HPDE6-E6E7 (cell line): ENCODE data around the gene PTPRT.

Experiments used
- DNase-seq: peaks from one replicate; pipeline ENCODE4 v3.0.0; 2011; ENCODE audit warnings: missing footprints; ENCODE audit errors: extremely low spot score

Gene PTPRT

DNA sequence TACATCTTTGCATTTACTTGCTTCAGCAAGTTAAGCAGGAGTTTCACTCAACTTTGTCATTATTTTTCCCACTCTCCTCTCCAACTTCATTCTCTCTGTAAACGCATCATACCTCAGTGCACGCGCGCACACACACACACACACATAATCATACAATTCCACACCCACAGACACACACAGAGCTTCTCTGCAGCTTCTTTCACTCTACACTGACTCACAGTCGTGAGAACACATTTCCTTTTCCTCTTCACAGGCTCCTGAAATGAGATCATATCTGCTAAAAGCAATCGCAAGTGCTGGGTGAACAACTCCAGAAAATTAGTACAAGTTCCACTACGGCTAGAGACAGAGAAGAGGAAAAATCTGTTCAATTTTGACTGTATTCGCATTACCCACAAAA lies 215.4 kb downstream of the PTPRT start:
- no peak for DNase-seq

DNA sequence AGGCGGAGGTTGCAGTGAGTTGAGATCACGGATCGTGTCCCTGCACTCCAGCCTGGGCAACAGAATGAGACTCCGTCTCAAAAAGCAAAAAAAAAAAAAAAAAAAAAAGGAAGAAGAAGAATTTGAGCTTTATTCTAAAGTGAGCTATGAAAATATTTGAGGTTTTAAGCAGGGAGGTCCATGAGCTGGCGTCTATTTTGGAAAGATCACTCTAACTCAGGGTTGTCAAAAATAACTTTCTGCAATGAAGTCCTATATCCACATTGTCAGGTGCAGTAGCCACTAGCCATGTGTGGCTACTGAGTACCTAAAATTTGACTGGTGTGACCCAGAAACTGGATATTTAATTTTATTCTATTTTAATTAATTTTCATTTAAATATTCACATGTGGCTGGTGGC lies 217.1 kb downstream of the PTPRT start:
- DNase-seq = no peak

DNA sequence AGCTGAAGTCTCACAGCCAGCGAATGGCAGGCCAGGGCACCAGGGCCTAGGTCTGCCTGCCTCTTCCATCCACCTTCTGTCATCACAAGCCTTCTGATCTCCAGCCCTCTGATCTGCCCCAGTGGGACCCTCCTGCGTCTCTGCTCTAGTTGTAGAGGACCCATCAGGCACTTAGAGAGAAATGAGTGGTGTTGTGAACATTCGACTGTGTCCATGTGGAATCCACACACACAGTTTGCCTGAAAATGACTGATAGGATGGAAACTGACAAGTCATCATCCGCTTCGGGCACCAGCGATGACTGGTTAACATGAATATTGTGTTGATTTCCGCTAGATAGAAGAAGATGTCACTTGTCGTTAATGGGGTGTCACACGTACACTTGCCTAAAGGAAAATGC lies 221.0 kb downstream of the PTPRT start:
- no peak for DNase-seq

DNA sequence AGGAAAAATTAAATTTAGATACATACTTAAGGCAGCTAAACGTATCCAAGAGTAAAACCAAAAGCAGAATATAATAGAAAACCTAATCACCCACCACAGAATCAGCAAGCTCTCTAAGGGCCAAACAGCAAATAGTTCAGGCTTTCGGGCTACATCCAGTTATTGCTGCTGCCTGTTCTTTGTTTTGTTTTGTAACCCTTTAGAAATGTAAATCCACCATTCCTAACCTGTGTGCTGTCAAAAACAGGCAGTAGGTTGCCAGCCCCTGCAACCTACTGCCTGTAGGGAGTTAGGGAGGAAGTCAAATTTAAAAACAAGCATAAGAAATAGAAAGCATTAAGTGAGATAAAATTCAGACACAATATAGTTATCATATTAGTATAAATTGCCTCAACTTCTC lies 225.9 kb downstream of the PTPRT start:
- no peak for DNase-seq

DNA sequence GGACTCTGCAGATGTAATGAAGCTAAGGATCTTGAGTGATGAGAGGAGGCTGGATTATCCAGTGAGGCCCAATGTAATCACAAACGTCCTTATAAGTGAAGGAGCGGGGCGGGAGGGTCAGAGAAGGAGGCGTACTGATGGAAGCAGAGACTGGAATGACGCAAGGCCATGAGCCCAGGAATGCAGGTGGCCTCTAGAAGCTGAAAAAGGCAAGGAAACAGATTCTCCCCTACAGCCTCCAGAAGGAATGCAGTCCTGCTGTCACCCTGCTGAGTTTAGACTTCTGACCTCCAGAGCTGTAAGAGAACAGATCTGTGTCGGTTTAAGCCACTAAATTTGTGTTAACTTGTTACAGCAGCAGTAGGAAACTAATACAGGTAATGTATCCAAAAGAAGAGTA lies 227.9 kb downstream of the PTPRT start:
- no peak for DNase-seq

DNA sequence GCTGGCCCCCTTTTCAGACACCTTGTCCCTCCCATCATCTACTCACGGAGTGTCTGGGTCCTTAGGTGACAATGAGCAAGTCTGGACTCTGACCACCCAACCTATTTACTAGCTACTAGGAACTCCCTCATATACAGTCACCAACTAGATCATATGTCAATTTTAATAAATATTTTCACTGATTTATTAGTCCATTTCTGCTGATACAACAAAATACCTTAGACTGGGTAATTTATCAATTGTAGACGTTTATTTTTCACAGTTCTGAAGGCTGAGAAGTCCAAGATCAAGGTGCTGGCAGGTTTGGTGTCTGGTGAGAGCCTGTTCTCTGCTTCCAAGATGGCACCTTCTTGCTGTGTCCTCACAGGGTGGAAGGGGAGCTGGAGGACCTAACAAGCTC lies 229.7 kb downstream of the PTPRT start:
- no peak for DNase-seq

DNA sequence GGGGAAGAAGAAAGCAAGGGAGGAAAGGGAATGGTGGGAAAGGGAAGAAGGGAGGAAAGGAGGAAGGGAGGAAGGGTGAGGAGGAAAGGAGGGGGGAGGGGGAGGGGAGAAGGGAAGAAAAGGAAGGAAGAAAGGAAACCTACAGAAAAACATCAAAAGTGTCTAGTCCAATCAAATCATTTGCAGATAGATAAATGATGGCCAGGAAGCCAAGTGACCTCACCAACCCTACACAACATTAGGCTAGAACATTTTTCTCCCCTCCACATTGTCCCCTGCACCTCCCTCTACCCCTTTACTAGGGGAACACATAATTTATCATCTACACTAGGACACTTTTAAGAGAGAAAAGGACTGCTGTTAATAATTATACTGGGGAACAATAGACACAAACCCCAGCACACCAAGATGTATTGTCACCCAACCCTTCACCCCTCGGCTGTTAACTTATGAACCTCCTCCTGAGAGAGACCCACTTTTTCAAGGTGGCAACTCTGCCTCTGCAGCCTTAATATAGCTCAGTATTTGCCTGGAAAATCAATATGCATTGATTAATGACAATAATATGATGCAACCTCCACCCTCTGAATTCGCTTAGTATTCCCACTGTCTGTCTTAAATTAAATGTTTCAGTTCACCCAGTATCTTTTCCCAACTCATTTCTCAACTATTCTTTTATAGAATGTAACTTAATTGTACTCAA lies 231.2 kb downstream of the PTPRT start:
- DNase-seq = no peak

DNA sequence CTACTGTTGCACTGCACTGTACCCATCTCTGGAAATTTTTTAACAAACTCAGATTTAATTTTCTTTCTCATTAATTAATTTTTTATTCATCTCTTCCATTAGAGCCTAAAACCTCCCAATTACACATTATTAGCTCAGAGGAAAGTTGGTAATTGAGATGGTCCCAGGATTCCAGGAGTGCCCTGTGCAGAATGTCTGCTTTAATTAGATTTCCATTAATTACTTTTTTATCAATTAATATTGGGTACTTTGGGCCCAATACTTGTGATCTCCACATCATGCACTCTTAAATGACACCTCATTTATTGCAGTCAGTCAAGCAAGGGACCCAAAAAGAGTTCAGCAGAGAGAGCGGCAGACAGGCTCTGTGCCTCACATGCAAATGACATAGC lies 232.0 kb downstream of the PTPRT start:
- DNase-seq = no peak

DNA sequence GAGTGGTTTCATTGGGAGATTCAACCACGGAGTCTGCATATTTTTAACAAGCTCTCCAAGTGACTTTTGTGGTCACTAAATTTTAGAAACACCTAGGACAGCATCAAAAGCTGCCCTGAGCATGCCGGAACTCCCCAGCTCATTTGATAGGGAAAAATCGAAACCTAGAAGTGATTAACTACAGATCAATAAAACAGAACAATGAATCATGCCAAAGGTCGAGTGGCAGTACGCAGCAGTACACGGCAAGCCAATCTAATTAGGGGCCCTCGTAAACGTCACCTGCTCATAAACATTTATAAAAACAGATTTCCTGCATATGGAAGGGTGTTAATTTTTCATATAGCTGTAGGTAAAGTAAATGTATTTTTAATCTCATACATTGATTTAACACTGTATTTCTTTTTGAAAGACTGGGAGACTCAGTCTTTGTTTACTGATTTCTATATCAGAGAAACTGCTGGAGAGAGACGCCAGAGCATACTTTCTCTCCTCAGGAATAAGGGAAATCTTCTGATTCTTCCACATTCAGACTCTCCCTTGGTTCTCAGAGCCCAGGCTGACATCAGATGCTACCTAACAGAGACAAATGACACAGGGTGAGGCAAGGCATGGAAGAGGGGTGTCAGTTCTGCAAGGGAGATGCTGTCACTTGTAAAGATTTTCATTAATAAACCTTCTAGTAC lies 232.5 kb downstream of the PTPRT start:
- DNase-seq = no peak

DNA sequence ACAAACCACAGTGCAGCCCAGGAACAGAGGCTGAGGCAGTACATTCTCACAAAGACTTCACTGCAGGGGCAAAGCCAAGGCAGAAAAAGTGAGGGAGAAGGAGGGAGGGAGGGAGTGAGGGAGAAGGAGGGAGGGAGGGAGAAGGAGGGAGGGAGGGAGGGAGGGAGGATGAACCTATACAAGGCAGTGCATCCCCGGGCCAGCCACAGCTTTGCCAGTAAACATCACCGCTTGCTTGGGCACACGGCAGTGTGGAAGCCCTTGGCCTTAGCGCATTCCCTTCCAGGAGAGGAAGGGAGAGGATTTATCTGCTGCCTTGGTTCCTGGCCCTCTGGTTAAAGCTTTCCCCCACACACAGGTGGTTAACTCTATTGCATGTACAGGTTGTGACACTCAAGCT lies 234.0 kb downstream of the PTPRT start:
- no peak for DNase-seq

DNA sequence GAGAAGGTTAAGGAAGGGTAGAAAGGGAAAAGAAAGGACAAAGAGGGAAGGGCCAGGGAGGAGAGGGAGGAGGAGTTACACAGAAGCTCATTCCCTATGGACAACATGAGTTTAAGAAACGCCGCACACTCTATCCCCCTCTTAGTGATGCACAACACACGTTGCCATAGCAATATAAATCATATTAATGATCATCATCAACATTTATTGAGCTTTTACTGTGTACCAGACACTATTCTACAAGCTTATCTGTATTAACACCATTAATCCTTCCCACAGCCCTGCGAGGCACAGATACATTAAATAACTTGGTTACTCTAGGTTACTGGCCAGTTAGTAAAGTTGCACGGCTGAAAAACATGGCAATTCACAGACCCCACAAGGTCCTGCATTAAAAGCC lies 234.8 kb downstream of the PTPRT start:
- DNase-seq = no peak

DNA sequence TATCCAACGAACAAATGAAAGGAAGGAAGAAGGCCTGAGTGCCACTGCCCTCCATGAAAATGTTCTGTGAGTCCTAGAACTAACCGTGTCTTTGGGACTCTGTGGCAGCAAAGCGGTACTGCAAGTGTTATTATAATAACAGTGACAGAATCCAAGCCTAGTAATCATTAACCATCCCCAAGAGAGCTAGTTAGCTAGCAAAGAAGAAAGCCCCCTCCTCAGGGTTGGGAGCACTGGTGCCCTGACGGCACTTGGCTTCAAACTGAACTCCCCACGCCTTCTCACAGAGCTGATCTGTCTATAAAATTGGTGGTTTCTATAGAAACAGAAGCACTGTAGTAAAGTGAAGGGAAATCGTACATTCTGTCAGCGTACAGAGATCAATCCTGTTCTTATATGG lies 239.8 kb downstream of the PTPRT start:
- no peak for DNase-seq

DNA sequence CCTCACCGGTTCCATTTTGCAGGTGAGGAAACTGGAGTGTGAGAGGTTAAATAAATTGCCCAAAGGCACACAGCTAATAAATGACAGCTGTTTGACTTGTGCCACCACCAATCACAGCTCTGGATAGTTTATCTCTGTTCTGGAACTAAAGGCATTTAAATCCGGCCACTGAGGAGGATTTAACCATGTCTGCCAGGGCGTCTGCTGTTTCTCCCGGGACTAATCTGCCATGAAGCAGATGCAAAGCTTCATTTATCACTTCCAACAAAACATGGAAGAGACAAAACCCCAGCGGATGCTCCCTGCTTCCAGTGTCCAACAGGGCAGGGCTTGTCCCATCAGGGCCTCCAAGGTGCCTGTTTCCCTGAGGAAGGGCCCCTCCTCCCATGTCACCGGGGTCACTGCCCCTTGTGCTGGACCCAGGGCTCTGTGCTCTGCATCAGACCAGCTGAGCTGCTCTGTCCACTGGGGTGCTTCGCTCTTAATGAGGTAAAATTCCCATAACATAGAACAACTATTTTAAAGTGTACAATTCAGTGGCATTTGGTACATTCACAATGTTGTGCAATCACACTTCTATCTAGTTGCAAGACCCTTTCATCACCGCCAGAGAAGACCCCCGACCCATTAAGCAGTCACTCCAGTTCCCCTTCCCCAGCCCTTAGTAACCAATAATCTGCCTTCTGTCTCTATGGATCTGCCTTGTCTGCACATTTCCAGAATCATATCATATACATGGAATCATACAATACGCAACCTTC lies 244.3 kb downstream of the PTPRT start:
- no peak for DNase-seq

DNA sequence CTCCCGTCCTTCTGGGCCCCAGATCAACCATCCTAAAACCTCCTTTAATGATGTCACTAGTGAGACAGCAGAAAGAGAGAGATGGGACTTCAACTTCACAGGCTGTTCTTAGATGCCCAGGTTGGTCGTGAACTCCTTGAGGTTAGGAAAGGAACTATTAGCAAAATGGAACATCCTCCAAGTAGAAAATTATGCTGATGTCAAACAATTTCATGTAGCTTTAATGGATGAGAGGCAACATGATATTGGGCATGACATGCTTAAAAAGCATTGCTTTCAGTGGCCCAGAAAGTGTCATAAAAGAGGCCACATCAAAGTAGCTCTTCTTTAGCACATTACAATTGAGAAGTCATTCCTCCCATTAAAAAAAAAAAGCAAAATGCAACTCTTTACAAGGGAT lies 248.1 kb downstream of the PTPRT start:
- no peak for DNase-seq

DNA sequence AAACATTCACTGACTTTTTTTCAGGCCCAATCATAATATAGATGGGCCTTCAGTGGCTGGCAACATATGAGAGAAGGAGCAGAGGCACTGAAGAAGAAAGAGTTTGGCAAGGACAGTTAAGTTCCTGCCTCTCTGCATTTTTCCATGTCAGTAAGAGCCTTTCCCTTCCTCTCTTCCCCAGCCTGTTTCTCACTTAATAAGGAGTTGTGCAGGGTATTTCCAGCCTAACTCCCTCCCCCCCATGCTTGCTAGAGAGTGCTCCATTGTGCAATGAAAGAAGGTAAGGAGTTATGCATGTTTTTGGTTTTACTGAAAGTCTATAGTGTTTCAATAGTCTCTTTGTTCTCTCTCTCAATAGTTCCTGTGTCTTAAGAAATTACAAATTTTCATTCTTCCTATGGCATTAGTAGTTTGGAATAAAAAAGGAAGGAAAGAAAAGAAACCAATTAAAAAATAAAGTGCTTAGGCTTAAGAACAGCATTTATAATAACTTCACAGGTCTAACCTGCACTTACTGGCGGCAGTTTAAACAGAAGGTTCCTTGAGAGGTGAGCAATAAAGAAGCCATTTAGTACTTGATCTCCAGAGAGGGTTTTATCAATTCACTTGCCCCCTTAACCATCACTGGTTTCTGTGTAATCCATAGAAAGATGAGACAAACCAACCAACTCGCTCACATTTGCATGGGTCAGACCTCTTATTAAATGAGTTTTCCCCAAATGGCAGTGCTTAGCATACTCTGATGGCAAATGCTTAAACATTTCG lies 251.1 kb downstream of the PTPRT start:
- DNase-seq = no peak

DNA sequence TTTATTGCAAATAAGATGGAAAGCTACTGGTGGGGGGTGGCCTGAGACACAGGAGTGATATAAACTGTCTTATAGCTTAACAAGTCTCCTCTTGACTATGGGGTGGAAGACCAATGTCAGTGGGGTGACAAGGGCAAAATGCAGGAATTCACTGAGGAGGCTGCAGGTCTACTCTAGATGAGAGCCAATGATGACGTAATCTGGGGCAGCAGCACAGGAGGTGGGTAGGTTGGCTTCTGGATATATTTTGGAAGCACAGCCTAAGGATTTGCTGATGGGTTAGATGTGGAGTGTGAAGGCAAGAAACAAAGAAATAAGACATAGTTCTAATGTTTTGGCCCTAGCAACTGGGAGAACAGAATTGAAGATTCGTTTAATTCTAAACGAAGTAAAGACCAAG lies 253.2 kb downstream of the PTPRT start:
- no peak for DNase-seq

DNA sequence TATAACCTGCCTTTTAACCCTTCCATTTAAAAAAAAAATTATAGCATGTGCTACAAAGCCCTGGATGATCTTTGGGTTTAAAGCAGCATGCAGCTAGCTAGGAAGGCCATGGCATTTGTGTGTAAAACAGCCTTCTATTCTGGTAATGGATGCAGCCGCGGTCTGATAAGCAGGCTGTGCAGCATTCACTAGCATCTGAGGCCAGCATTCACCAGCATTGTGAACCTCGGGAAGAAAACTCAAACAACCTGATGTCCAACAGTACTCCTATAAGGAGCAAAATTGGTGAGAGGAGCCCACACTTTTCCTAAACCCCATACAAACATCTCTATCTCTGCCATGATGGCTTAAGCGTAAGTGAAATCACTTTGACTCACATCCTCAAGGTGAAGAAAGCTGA lies 265.5 kb downstream of the PTPRT start:
- DNase-seq = no peak

DNA sequence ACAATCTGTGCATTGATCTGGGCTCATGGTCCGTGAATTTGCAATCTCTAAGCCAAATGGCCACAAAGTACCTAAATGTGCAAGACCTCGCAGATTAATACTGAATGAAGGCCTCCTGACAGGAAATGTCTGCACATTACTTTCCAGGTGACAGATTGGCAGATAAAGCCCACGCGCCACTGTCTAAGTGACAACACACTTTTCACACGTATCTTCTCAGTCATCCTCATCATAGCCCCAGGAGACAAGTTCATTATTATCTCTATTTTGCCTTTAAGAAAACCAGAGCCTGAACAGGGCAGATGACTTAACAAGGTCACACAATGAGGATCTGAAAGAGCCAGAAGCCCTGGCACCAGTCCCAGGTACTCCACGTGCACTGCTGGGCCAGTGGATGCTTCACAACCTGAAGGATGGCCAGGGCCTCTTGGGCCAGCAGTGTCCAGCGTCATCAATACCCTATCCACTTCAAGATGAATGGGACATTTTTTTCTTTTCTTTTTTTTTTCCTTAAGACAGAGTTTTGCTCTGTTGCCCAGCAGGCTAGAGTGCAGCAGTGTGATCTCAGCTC lies 266.3 kb downstream of the PTPRT start:
- no peak for DNase-seq

DNA sequence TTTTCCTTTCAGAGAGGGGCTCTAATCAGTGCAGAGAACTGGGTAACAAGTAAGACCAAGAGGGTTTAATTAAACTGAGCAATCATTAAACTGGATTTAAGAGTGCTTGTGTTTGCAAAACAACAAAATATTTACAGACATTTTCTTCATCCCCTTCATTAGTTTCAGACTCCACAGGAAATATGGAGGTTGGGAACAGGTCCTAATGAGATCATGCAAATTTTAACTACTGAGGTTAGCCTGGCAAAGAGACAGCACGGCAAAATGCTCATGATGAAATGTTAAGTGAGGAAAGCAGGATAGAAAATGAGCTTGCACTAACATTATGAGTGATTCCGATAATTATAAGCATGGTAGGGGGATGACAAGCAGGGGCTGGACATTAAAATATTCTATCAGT lies 268.9 kb downstream of the PTPRT start:
- DNase-seq = no peak

DNA sequence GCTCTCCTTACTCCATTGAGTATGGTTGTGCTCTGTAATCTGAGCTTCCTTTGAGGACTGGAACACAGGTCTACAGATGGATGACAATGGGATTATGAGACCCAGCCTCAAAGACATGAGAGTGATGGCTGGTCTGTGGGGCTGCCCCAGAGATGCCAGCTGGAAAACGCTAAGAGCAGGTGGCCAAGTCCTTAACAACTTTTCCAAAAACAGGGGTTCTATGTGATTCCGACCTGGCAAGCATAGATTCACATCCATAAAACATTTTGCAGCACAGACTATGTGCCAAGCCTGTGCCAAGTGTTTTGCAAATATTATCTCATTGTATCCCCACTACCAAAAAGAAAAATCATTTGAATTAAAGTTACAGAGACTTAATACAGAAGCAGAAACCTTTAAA lies 270.4 kb downstream of the PTPRT start:
- DNase-seq = no peak

DNA sequence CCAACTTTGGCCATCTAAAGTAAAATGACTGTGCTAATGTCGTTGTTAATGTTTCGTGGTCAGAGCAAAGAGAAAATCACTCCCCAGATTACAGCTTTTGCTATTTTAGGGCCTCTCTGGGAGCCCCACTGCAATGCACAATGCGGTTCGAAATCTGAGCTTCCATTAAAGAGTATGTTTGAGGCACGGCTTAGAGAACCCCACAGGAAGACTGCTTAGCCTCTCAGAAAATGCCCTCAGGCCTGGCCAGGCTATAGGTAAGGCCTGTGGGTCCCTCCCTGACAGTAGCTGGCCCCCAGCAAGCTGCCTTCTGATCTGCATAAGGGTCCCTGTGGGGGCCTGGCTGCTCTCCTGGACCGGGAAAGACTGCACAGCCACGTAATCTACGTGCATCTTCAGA lies 274.6 kb downstream of the PTPRT start:
- no peak for DNase-seq

DNA sequence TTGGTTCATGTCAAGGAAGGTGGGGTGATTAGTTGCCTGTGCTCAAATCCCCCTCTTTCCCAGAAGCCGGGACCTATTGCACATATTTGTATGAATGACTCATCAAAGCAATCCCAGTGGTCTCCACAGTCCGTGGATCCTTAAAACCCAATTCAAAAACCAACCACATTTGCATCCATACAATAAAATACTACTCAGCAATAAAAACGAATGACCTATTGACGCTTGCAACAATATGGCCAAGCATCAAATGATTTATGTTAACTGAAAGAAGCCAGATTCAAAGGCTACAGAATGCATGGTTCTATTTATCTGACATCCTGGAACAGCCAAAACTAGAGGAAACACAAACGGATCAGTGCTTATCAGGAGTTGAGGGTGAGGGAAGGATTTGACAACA lies 275.4 kb downstream of the PTPRT start:
- DNase-seq = no peak
